ENCODE results near the gene SPINDOC.

The SPINDOC gene

DNA sequence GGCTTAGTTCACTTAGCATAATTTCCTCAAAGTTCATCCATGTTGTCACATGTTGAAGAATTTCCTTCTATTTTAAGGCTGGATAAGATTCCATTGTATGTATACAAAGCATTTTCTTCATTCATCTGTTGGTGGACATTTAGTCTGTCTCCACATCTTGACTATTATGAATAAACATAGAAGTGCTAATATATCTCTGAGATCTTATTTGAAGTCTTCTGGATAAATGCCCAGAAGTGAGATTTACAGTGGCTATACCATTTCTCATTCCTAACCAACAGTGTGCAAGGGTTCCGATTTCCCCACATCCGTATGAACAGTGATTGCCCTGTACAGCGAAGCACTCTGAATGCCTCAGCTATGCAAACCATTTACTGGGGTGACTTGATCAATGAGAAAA, 38.1 kb upstream of the SPINDOC start:
- TF ChIP-seq, protein P1, sequence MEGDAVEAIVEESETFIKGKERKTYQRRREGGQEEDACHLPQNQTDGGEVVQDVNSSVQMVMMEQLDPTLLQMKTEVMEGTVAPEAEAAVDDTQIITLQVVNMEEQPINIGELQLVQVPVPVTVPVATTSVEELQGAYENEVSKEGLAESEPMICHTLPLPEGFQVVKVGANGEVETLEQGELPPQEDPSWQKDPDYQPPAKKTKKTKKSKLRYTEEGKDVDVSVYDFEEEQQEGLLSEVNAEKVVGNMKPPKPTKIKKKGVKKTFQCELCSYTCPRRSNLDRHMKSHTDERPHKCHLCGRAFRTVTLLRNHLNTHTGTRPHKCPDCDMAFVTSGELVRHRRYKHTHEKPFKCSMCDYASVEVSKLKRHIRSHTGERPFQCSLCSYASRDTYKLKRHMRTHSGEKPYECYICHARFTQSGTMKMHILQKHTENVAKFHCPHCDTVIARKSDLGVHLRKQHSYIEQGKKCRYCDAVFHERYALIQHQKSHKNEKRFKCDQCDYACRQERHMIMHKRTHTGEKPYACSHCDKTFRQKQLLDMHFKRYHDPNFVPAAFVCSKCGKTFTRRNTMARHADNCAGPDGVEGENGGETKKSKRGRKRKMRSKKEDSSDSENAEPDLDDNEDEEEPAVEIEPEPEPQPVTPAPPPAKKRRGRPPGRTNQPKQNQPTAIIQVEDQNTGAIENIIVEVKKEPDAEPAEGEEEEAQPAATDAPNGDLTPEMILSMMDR (IDR thresholded peaks at IDR 0.05; ENCODE audit: extremely low read depth, missing control alignments), result no peak
- DNase-seq (ENCODE audit: low spot score), result no peak

DNA sequence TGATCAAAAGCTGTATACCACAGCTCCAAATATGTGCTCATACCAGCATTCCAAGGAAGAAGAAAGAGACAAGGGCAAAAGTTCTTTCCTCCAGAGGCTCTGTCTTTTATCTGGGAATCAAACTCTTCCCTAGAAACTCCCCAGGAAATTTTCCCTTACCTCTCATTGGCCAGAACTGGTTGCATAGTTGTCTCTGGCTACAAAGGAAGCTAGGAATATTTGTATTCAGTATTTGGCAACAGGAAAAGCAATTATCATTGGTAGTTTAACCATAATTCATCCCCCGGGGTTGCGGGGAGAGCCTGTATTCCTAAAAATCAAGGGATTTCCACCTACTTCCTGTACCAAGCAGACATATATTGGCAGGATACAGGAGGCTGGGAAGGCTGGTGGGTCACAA, 34.2 kb upstream of the SPINDOC start:
- DNase-seq (ENCODE audit: low spot score), result no peak
- TF ChIP-seq, protein P1 (IDR thresholded peaks at IDR 0.05; ENCODE audit: extremely low read depth, missing control alignments), result no peak

DNA sequence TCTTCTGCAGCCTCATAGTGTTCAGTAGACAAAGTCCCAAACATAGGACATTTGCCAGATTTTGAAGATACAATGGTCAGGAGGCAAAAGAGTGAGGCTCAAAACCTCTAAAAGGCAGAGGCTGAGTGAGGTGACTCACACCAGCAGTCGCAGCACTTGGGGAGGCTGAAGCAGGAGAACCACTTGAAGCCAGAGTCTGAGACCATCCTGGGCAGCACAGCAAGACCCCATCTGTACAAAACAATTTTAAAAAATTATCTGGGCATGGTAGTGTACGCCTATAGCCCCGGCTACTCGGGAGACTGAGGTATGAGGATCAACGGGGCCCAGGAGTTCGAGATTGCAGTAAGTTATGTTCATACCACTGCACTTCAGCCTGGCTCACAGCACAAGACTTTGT, 30.5 kb upstream of the SPINDOC start:
- TF ChIP-seq, protein P1 (IDR thresholded peaks at IDR 0.05; ENCODE audit: extremely low read depth, missing control alignments), result no peak
- no peak for DNase-seq (ENCODE audit: low spot score)

DNA sequence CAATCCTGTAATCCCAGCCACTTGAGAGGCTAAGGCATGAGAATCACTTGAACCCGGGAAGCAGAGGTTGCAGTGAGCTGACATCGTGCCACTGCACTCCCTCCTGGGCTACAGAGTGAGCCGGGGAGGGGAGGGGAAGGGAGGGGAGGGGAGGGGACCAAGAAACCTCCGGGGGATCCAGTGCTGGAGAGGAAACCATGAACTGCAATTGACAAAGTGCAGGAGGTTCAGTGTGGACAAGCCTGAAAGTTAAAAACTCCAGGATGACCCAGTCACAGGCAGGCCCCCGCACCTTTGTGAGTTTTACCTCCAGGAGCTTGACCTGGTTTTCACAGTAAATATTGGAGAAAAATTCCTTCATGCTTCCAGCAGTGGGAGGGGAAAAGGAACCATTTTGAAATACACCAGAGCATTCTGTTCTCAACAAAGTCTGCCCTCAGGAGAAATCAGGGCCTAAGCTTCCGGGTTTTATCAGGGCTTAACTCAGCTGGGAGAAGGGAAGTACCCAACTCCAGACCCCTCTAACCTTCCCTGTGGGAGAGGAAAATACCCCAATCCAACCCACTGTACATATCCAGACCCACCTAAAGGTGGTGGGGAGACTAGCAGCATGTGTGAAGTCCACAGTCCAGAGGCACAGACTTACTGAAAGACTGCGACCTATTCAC, 29.2 kb upstream of the SPINDOC start:
- no peak for DNase-seq (ENCODE audit: low spot score)
- TF ChIP-seq, protein P1 (IDR thresholded peaks at IDR 0.05; ENCODE audit: extremely low read depth, missing control alignments), result no peak

DNA sequence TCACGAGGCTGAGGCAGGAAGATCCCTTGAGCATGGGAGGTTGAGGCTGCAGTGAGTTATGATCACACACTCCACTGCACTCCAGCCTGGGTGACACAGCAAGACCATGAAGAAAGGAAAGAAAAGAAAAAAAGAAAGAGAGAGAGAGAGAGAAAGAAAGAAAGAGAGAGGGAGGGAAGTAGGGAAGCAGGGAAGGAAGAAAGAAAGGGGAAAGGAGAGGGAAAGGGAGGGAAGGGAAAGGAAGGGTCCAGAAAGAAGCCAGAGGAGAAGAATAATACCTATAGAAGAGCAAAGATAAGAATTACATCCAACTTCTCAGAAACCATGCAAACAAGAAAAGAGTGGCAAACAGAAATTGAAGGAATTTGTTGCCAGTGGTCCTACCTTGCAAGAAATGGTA, 27.4 kb upstream of the SPINDOC start:
- TF ChIP-seq, protein P1 (IDR thresholded peaks at IDR 0.05; ENCODE audit: extremely low read depth, missing control alignments), result no peak
- DNase-seq (ENCODE audit: low spot score), result no peak

DNA sequence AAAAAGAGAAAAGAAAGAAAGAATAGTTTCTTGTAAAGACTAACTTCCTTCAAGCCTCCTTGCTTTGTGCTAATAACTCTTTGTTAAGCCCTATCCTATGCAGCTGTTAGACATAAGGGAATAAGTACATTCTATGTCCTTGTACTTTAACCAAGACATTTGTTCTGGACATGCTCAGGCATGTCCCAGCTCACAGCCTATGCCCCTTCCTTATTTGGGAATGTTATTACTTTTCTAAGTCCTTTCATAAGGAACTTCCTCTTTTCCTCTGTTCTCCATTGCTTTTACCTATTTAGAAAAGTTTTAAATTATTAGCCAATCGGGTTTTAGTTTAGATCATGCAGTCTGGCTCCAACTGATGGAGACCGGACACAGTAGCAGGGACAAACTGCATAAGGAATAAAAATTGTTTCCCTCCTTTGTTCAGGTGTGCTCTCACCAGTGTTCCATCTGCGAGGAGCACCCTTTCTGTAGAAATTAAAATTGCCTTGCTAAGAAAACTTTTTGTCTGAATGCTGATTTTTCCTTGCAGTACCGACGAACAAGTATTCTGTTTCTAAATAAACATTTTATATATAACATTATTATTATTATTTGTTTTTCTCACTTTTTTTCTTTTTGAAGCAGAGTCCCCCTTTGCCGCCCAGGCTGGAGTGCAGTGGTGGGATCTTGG, 21.6 kb upstream of the SPINDOC start:
- DNase-seq (ENCODE audit: low spot score), result no peak
- TF ChIP-seq, protein P1 (IDR thresholded peaks at IDR 0.05; ENCODE audit: extremely low read depth, missing control alignments), result no peak

DNA sequence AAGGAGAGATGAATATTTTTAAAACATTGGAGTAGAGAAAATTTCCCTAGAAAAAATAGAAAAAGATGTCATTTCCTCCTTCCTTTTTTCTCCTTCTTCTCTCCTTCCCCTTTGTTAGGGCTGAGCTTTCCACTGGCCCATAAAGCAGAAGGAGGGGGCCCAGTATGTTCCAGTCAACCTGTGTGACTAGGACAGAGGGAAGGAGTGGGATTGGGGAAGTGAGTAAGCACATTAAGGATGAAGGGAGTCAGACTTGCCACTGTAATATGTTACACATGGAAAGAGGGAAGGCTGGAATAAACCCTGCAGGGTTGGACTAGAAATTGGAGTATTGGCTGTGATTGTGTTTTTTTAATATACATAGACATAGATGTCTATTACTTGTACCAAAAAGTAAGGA, 20.1 kb upstream of the SPINDOC start:
- TF ChIP-seq, protein P1 (IDR thresholded peaks at IDR 0.05; ENCODE audit: extremely low read depth, missing control alignments), result no peak
- no peak for DNase-seq (ENCODE audit: low spot score)
